Common myeloid progenitor, CD34-positive (primary cell): Measurements from ENCODE around the gene P2RY6.

Experiments used
- CTCF ChIA-PET: fragments of 350-600 bp; sonication (Branson Sonifier 250); formaldehyde crosslinking; loops from one replicate; lab custom pipeline; 2021; ENCODE audit warnings: antibody characterized with exemption; lab: Charles Lee
- POLR2A ChIA-PET: fragments of 350-600 bp; sonication (Branson Sonifier 250); formaldehyde crosslinking; loops from one replicate; lab custom pipeline; 2021; ENCODE audit warnings: antibody characterized with exemption; lab: Charles Lee
- DNase-seq, 3 donors: peaks; one replicate each; pipeline versions ENCODE4 v3.0.0 to v3.0.0-alpha.2; 2013
- H3K27ac ChIP-seq, 2 experiments: 1 replicate in 1 of 2; 2 replicates in 1 of 2; pipeline ENCODE4 v1.7.0; 2013; ENCODE audit warnings: inconsistent platforms in 2 of 2, low read length in 2 of 2, mild to moderate bottlenecking in 2 of 2, low read depth in 1 of 2, moderate library complexity in 1 of 2; ENCODE audit not compliant: severe bottlenecking in 2 of 2, insufficient read depth in 1 of 2, poor library complexity in 1 of 2
- H3K27me3 ChIP-seq, 5 experiments: replicated peaks in 2 of 5; 1 replicate in 3 of 5; 2 replicates in 2 of 5; pipeline versions ENCODE4 v1.6.1 to v1.7.0; 2013; ENCODE audit warnings: low read length in 4 of 5, mild to moderate bottlenecking in 2 of 5, moderate library complexity in 2 of 5, inconsistent platforms in 1 of 5; ENCODE audit not compliant: insufficient read depth in 5 of 5, control insufficient read depth in 4 of 5
- H3K36me3 ChIP-seq, 4 experiments: 1 replicate in 2 of 4; 2 replicates in 2 of 4; pipeline versions ENCODE4 v1.6.1 to v1.7.0; 2013; ENCODE audit warnings: low read length in 3 of 4, control low read depth in 1 of 4, mild to moderate bottlenecking in 1 of 4; ENCODE audit not compliant: control insufficient read depth in 4 of 4, insufficient read depth in 4 of 4
- H3K4me1 ChIP-seq, 4 experiments: 1 replicate in 3 of 4; 2 replicates in 1 of 4; pipeline versions ENCODE4 v1.6.1 to v1.7.1; 2013; ENCODE audit warnings: low read length in 3 of 4, mild to moderate bottlenecking in 3 of 4, control low read depth in 1 of 4, inconsistent platforms in 1 of 4, moderate library complexity in 1 of 4; ENCODE audit not compliant: control insufficient read depth in 4 of 4, insufficient read depth in 4 of 4; ENCODE audit errors: control extremely low read depth in 1 of 4
- H3K4me3 ChIP-seq, 7 experiments: 1 replicate in 4 of 7; 2 replicates in 3 of 7; pipeline versions ENCODE4 v1.5.1 to v1.7.0; 2013; ENCODE audit warnings: mild to moderate bottlenecking in 7 of 7, low read length in 6 of 7, moderate library complexity in 6 of 7, inconsistent platforms in 2 of 7, low read depth in 2 of 7, control low read depth in 1 of 7; ENCODE audit not compliant: insufficient read depth in 4 of 7, control insufficient read depth in 1 of 7; ENCODE audit errors: extremely low read depth in 1 of 7
- H3K9me3 ChIP-seq, 5 experiments: 1 replicate in 4 of 5; 2 replicates in 1 of 5; pipeline versions ENCODE4 v1.6.1 to v1.7.1; 2013; ENCODE audit warnings: low read length in 4 of 5, mild to moderate bottlenecking in 2 of 5, inconsistent platforms in 1 of 5, low read depth in 1 of 5, moderate library complexity in 1 of 5; ENCODE audit not compliant: control insufficient read depth in 4 of 5, insufficient read depth in 2 of 5; ENCODE audit errors: control extremely low read depth in 1 of 5
- WGBS: methylation state at CpG from one replicate; pipeline ENCODE4 v1.1.5; 2013; ENCODE audit not compliant: insufficient coverage; 5-methylcytosine and 5-hydroxymethylcytosine counted together

P2RY6 gene

GRCh38 chr11:73267122-73267846 is 4.9 kb upstream of the P2RY6 start:
- Histone ChIP-seq H3K27me3 (peaks cover 0 to 35% (median 12%) of the 10 kb centered on the region in 5 experiments), H3K36me3 (no peaks in the 10 kb centered on the region), H3K4me3 (no peak overlapping the region), H3K27ac (no peak overlapping the region), H3K9me3 (no peaks in the 10 kb centered on the region), H3K4me1 (peaks cover 0 to 35% (median 7%) of the 10 kb centered on the region in 4 experiments)
- ChIA-PET CTCF (interaction anchor here (0.9 to 14.9 kb wide), 7 partner anchors 21 to 436 kb away, joined by 3 to 154 read pairs (median 4); no protein-coding TSS in a partner anchor), POLR2A (no interaction called here)
- no peak for DNase-seq
- WGBS = 100% methylated on average over 2 of the region's 3 CpGs

GRCh38 chr11:73267906-73268540 is 4.1 kb upstream of the P2RY6 start:
- CTCF ChIA-PET = interaction anchor here (0.9 to 14.9 kb wide), 7 partner anchors 10 to 436 kb away, joined by 3 to 154 read pairs (median 4); no protein-coding TSS in a partner anchor
- peaks cover 0 to 42% (median 7%) of the 10 kb centered on the region in 4 experiments for H3K4me1 ChIP-seq
- peaks cover 0 to 31% (median 9%) of the 10 kb centered on the region in 5 experiments for H3K27me3 ChIP-seq
- no peak overlapping the region for H3K4me3 ChIP-seq
- H3K9me3 ChIP-seq = no peaks in the 10 kb centered on the region
- no peaks in the 10 kb centered on the region for H3K36me3 ChIP-seq
- WGBS = 93% methylated on average over 6 of the region's 8 CpGs
- no peak overlapping the region for H3K27ac ChIP-seq
- DNase-seq = no peak
- POLR2A ChIA-PET = interaction anchor here (0.6 kb wide), 1 partner anchor 22 kb away, joined by 5 read pairs; no protein-coding TSS in a partner anchor

- DNase-seq = no peak
- H3K4me1 ChIP-seq = peaks cover 0 to 50% (median 7%) of the 10 kb centered on the region in 4 experiments
- no peaks in the 10 kb centered on the region for H3K9me3 ChIP-seq
- 94% methylated on average over 8 of the region's 8 CpGs for WGBS
- no peak overlapping the region for H3K4me3 ChIP-seq
- H3K27ac ChIP-seq = no peak overlapping the region
- H3K27me3 ChIP-seq = peaks cover 0 to 24% (median 9%) of the 10 kb centered on the region in 5 experiments
- ChIA-PET CTCF (interaction anchor here (1.2 to 14.9 kb wide), 5 partner anchors 9 to 437 kb away, joined by 3 to 154 read pairs (median 4); no protein-coding TSS in a partner anchor), POLR2A (no interaction called here)
- no peaks in the 10 kb centered on the region for H3K36me3 ChIP-seq
Observed at GRCh38 chr11:73268671-73269271, 3.4 kb upstream of the P2RY6 start.

DNA sequence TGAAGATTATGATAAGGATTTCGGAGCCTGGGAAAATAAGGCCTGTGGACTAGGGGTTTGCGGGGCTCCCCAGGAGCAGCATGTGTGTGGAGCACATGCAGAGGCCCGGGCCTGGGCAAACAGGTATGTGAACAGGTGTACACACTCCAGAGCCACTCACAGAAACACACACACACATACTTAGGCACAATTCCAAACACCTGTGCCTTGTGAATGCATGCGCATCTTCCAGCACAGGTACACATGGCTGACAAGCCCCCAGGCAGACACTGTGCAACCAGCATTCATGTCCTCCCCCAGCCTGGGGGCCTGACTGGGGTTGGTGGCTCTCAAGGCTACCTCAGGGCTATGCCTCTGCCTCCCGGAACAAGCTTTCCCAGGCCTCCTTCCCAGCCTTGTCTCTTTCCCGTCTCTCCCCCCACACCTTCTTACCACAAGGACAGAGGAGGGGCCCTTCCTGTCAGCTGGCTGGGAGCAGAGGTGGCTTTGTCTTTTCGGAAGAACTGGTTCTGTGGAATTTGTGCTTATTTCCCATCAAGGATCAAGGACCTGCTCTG is 2.6 kb upstream of the P2RY6 start:
- POLR2A ChIA-PET = no interaction called here

DNA sequence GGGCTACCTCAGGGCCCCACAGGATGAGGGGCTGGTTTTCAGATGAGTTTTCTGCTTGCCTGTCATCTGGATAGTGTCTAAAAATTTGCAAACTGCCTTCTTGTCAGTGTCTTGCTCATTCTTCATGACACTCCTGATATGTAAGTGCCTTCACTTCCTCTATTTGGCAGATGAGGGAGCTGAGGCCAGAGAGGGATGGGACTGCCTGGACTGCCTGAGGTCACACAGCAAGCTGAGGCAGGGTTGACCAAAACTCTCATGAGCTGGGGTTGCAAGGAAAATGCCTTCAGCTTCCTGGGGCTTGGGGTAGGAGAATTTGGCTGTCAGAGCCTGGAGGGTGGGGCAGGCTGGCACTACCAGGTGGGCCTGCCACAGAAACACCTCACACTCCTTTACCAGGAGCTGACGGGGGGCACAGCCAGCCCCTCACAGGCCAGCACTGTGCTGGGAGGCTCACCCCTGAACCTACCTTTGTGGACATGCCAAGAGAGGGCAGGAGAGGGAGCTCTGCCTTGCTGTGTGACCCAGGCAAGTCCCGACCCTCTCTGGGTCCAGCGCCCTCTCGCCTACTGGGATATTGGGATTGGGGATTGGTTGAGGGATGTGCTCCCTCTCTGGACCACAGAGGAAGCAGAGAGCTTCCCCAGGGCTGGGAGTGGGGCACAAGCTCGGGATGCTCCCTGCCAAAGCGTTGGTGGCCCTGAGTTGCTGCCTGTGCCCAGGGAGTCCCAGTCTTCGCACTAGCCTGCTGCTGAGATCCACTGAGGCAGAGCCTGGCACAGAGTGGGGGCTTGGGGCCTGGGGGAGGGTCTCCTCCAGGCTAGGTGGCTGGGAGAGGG is 1.9 kb upstream of the P2RY6 start:
- ChIA-PET CTCF (interaction anchor here (1.0 to 14.9 kb wide), 5 partner anchors 9 to 67 kb away, joined by 3 to 154 read pairs (median 4); no protein-coding TSS in a partner anchor), POLR2A (no interaction called here)
- Histone ChIP-seq H3K36me3 (no peaks in the 10 kb centered on the region), H3K9me3 (no peaks in the 10 kb centered on the region), H3K27ac (no peak overlapping the region), H3K27me3 (peaks cover 0 to 9% (median 2%) of the 10 kb centered on the region in 5 experiments), H3K4me1 (peaks cover 0 to 65% (median 10%) of the 10 kb centered on the region in 4 experiments), H3K4me3 (no peak overlapping the region)
- peak in 2 of 3 donors; percentile 33 to 39 for DNase-seq
- WGBS = 97% methylated on average over 5 of the region's 7 CpGs

More for the DNA sequence above, 2.6 kb upstream of the P2RY6 start:
- Histone ChIP-seq H3K9me3 (no peaks in the 10 kb centered on the region), H3K27ac (no peak overlapping the region), H3K4me3 (no peak overlapping the region), H3K36me3 (no peaks in the 10 kb centered on the region), H3K27me3 (peaks cover 0 to 16% (median 7%) of the 10 kb centered on the region in 5 experiments), H3K4me1 (peaks cover 0 to 58% (median 5%) of the 10 kb centered on the region in 4 experiments)
- WGBS = 88% methylated on average over 4 of the region's 7 CpGs
- CTCF ChIA-PET = interaction anchor here (1.0 to 14.9 kb wide), 4 partner anchors 8 to 67 kb away, joined by 3 to 154 read pairs (median 5); no protein-coding TSS in a partner anchor
- no peak for DNase-seq

GRCh38 chr11:73270855-73271477 is 1.2 kb upstream of the P2RY6 start:
- 98% methylated on average over 16 of the region's 18 CpGs for WGBS
- H3K27ac ChIP-seq = no peak overlapping the region

More at GRCh38 chr11:73270855-73271477, 1.2 kb upstream of the P2RY6 start:
- H3K9me3 ChIP-seq = no peaks in the 10 kb centered on the region
- H3K4me1 ChIP-seq = peaks cover 0 to 68% (median 10%) of the 10 kb centered on the region in 4 experiments
- H3K36me3 ChIP-seq = no peaks in the 10 kb centered on the region
- no peak overlapping the region for H3K4me3 ChIP-seq
- POLR2A ChIA-PET = no interaction called here
- H3K27me3 ChIP-seq = peaks cover 0 to 3% (median 0%) of the 10 kb centered on the region in 5 experiments
- DNase-seq = no peak
- CTCF ChIA-PET = interaction anchor here (1.1 to 14.9 kb wide), 4 partner anchors 10 to 66 kb away, joined by 3 to 154 read pairs (median 4); no protein-coding TSS in a partner anchor
